ENCODE measurements around the gene ZNF789.

Gene ZNF789

DNA sequence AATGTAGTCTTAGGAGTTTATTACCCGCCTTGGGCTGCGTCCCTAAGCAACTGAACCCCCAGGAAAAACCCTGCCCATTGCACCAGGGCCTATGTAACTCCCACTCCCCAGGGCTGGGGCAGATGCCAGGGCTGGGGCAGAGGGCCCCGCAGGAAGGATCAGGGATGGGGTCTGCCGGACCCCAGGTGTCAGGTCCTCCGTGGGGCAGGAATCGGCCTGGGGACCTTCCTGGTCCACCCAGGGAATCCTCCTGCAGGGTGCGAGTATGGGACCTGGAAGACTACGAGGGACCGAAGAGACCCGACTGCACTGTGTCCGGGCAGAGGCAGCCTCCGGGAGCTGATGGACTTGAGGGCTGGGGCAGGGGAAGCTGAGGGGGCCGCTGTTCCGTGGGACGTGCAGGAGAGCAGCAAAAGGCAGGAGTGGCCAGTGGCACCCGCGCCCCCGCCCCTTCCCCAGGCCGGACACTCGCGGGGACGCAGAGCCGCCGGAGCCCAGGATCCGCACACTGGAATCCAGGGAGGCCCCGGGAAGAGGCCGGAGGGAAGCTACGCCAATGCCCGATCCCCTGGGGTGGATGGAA, 4.3 kb upstream of the ZNF789 start:
- Histone ChIP-seq H3K36me3 (ENCODE audit: control insufficient read depth in 2 of 2, insufficient read depth in 1 of 2, low read length in 2 of 2) (peaks cover 7% of the 10 kb centered on the region in 2 experiments; a peak in 2 of 3 replicates), H3K4me3 (ENCODE audit: low read depth, low read length) (no peak overlapping the region), H3K27ac (ENCODE audit: extremely low read depth, low read depth, low read length) (no peak overlapping the region), H3K4me1 (ENCODE audit: control insufficient read depth, insufficient read depth, low read length) (no peaks in the 10 kb centered on the region), H3K9me3 (ENCODE audit: control insufficient read depth, insufficient read depth, low read depth, low read length) (no peaks in the 10 kb centered on the region)
- no peak for TF ChIP-seq KLF8 (tag by site-specific recombination; IDR thresholded peaks at IDR 0.05)
- no peak for TF ChIP-seq REPIN1 (tag by site-specific recombination; IDR thresholded peaks at IDR 0.05; ENCODE audit: low read depth)
- CTCF ChIA-PET: no interaction called here
- POLR2A ChIA-PET: no interaction called here

DNA sequence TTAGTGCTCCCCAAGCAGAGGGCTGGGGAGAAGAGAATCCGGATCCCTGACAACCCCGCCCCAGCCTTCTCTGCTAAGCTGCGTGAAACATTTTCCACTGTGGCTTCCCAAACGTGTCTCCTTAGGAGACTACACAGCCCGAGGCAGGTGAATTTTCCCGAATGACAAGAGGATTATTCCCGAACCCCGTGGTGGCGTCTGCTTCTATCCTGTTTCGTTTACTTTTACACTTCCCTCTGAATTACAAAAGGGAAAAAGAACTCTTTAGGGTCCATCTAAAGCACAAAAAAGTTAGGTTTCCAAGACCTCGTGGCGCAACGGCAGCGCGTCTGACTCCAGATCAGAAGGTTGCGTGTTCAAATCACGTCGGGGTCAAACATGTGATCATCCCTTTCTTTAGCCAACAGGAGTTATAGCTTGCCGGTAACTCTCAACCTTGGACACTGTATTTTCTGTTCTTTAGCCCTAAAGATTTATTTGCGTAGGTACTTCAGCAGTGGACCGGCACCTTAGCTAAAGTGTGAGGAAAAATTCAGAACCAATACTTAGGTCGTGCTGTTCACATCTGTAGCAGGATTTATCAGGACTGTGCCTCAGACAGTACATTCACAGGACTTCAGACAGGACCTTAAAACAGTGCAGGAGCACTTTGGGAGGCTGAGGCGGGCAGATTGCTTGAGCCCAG, 3.2 kb upstream of the ZNF789 start:
- no peak for TF ChIP-seq ZNF785 (tag by site-specific recombination; IDR thresholded peaks at IDR 0.05)
- TF ChIP-seq ZNF76 (tag by site-specific recombination; IDR thresholded peaks at IDR 0.05; ENCODE audit: borderline replicate concordance, low read depth): no peak
- TF ChIP-seq ZNF768 (tag by site-specific recombination; IDR thresholded peaks at IDR 0.05): no peak
- TF ChIP-seq, protein P1, sequence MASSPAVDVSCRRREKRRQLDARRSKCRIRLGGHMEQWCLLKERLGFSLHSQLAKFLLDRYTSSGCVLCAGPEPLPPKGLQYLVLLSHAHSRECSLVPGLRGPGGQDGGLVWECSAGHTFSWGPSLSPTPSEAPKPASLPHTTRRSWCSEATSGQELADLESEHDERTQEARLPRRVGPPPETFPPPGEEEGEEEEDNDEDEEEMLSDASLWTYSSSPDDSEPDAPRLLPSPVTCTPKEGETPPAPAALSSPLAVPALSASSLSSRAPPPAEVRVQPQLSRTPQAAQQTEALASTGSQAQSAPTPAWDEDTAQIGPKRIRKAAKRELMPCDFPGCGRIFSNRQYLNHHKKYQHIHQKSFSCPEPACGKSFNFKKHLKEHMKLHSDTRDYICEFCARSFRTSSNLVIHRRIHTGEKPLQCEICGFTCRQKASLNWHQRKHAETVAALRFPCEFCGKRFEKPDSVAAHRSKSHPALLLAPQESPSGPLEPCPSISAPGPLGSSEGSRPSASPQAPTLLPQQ (tag by site-specific recombination; IDR thresholded peaks at IDR 0.05): no peak
- no peak for TF ChIP-seq ZNF140 (tag by site-specific recombination; IDR thresholded peaks at IDR 0.05)
- TF ChIP-seq ZNF624 (tag by site-specific recombination; IDR thresholded peaks at IDR 0.05): no peak
- TF ChIP-seq SP3 (tag by site-specific recombination; IDR thresholded peaks at IDR 0.05): no peak
- TF ChIP-seq ZNF707 (tag by site-specific recombination; IDR thresholded peaks at IDR 0.05): no peak
- TF ChIP-seq ZNF621 (tag by site-specific recombination; IDR thresholded peaks at IDR 0.05): no peak
- TF ChIP-seq, protein P2, sequence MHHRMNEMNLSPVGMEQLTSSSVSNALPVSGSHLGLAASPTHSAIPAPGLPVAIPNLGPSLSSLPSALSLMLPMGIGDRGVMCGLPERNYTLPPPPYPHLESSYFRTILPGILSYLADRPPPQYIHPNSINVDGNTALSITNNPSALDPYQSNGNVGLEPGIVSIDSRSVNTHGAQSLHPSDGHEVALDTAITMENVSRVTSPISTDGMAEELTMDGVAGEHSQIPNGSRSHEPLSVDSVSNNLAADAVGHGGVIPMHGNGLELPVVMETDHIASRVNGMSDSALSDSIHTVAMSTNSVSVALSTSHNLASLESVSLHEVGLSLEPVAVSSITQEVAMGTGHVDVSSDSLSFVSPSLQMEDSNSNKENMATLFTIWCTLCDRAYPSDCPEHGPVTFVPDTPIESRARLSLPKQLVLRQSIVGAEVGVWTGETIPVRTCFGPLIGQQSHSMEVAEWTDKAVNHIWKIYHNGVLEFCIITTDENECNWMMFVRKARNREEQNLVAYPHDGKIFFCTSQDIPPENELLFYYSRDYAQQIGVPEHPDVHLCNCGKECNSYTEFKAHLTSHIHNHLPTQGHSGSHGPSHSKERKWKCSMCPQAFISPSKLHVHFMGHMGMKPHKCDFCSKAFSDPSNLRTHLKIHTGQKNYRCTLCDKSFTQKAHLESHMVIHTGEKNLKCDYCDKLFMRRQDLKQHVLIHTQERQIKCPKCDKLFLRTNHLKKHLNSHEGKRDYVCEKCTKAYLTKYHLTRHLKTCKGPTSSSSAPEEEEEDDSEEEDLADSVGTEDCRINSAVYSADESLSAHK (tag by site-specific recombination; IDR thresholded peaks at IDR 0.05): no peak
- TF ChIP-seq PRDM1 (tag by site-specific recombination; IDR thresholded peaks at IDR 0.05): no peak
- TF ChIP-seq, protein P3, sequence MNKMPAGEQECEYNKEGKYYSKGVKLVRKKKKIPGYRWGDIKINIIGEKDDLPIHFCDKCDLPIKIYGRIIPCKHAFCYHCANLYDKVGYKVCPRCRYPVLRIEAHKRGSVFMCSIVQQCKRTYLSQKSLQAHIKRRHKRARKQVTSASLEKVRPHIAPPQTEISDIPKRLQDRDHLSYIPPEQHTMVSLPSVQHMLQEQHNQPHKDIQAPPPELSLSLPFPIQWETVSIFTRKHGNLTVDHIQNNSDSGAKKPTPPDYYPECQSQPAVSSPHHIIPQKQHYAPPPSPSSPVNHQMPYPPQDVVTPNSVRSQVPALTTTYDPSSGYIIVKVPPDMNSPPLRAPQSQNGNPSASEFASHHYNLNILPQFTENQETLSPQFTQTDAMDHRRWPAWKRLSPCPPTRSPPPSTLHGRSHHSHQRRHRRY (tag by site-specific recombination; IDR thresholded peaks at IDR 0.05): no peak
- no peak for TF ChIP-seq ZNF112 (tag by site-specific recombination; IDR thresholded peaks at IDR 0.05)
- no peak for TF ChIP-seq KLF1 (tag by site-specific recombination; IDR thresholded peaks at IDR 0.05)
- TF ChIP-seq, protein P4, sequence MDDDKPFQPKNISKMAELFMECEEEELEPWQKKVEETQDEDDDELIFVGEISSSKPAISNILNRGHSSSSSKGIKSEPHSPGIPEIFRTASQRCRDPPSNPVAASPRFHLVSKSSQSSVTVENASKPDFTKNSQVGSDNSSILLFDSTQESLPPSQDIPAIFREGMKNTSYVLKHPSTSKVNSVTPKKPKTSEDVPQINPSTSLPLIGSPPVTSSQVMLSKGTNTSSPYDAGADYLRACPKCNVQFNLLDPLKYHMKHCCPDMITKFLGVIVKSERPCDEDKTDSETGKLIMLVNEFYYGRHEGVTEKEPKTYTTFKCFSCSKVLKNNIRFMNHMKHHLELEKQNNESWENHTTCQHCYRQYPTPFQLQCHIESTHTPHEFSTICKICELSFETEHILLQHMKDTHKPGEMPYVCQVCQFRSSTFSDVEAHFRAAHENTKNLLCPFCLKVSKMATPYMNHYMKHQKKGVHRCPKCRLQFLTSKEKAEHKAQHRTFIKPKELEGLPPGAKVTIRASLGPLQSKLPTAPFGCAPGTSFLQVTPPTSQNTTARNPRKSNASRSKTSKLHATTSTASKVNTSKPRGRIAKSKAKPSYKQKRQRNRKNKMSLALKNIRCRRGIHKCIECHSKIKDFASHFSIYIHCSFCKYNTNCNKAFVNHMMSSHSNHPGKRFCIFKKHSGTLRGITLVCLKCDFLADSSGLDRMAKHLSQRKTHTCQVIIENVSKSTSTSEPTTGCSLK (tag by site-specific recombination; IDR thresholded peaks at IDR 0.05): no peak
- no peak for TF ChIP-seq OVOL3 (tag by site-specific recombination; IDR thresholded peaks at IDR 0.05)
- H3K36me3 ChIP-seq (ENCODE audit: control insufficient read depth in 2 of 2, insufficient read depth in 1 of 2, low read length in 2 of 2): no peaks in the 10 kb centered on the region; a peak in 1 of 3 replicates
- H3K4me1 ChIP-seq (ENCODE audit: control insufficient read depth, insufficient read depth, low read length): no peaks in the 10 kb centered on the region
- ChIA-PET CTCF (interaction anchor here (0.8 kb wide), 1 partner anchor 369 kb away, joined by 5 read pairs; no protein-coding TSS in a partner anchor), POLR2A (interaction anchor here (1.1 kb wide), 1 partner anchor 35 kb away, joined by 4 read pairs; the partner anchor contains the start of gene ZKSCAN5)
- H3K27ac ChIP-seq (ENCODE audit: extremely low read depth, low read depth, low read length): no peak overlapping the region
- H3K9me3 ChIP-seq (ENCODE audit: control insufficient read depth, insufficient read depth, low read depth, low read length): no peaks in the 10 kb centered on the region
- no peak overlapping the region for H3K4me3 ChIP-seq (ENCODE audit: low read depth, low read length)

All from HEK293 (cell line).